ENCODE data around the gene CCNK. TPM values are rescaled to one million over a fixed set of nuclear protein-coding genes. Genes with fewer than 3 reads are reported as not detected.

CCNK gene
- total RNA-seq, 2 experiments from 2014 or later, result 140 to 151 TPM

GRCh38 chr14:99541677-99542470 lies 60.7 kb downstream of the CCNK start:
- H3K9me3 Mint-ChIP-seq, result no peaks in the 10 kb centered on the region
- H3K4me3 Mint-ChIP-seq, result no peak overlapping the region
- Histone ChIP-seq H3K36me3 (ENCODE audit: insufficient read depth, low read length) (no peaks in the 10 kb centered on the region), H3K27ac (ENCODE audit: low read depth in 1 of 2, low read length in 2 of 2) (no peak overlapping the region), H3K9me3 (ENCODE audit: control insufficient read depth in 1 of 2, insufficient read depth in 1 of 2, low read length in 2 of 2) (no peaks in the 10 kb centered on the region), H3K4me1 (ENCODE audit: insufficient read depth, low read length) (peaks cover 5% of the 10 kb centered on the region), H3K27me3 (ENCODE audit: control insufficient read depth in 1 of 2, insufficient read depth in 2 of 2, low read length in 2 of 2) (no peaks in the 10 kb centered on the region), H3K4me3 (ENCODE audit: low read length) (no peak overlapping the region)
- ChIA-PET CTCF (no interaction called here), POLR2A (no interaction called here)
- H3K27me3 Mint-ChIP-seq, result no peaks in the 10 kb centered on the region
- no peak for TF ChIP-seq CTCF (IDR thresholded peaks at IDR 0.05)
- H3K4me1 Mint-ChIP-seq (ENCODE audit: low read depth), result peaks cover 5% of the 10 kb centered on the region
- H3K36me3 Mint-ChIP-seq (ENCODE audit: low read depth), result no peaks in the 10 kb centered on the region
- intact Hi-C loops (cut with DNase I, micrococcal nuclease), result no loop called here
- DNase-seq (no peak), ATAC-seq (ENCODE audit: poor library complexity) (no peak)
- no peak overlapping the region for H3K27ac Mint-ChIP-seq

GRCh38 chr14:99542566-99542965 lies 61.4 kb downstream of the CCNK start:
- ChIA-PET CTCF (interaction anchor here (0.8 kb wide), 1 partner anchor 80 kb away, joined by 3 read pairs; no protein-coding TSS in a partner anchor), POLR2A (no interaction called here)
- intact Hi-C loops (cut with DNase I, micrococcal nuclease), result no loop called here
- no peak overlapping the region for H3K27ac Mint-ChIP-seq
- H3K9me3 Mint-ChIP-seq, result no peaks in the 10 kb centered on the region
- Histone ChIP-seq H3K27ac (ENCODE audit: low read depth in 1 of 2, low read length in 2 of 2) (no peak overlapping the region), H3K4me3 (ENCODE audit: low read length) (no peak overlapping the region), H3K9me3 (ENCODE audit: control insufficient read depth in 1 of 2, insufficient read depth in 1 of 2, low read length in 2 of 2) (no peaks in the 10 kb centered on the region), H3K36me3 (ENCODE audit: insufficient read depth, low read length) (no peaks in the 10 kb centered on the region), H3K27me3 (ENCODE audit: control insufficient read depth in 1 of 2, insufficient read depth in 2 of 2, low read length in 2 of 2) (no peaks in the 10 kb centered on the region), H3K4me1 (ENCODE audit: insufficient read depth, low read length) (peaks cover 5% of the 10 kb centered on the region)
- no peak overlapping the region for H3K4me3 Mint-ChIP-seq
- no peaks in the 10 kb centered on the region for H3K36me3 Mint-ChIP-seq (ENCODE audit: low read depth)
- ATAC-seq (ENCODE audit: poor library complexity) (no peak), DNase-seq (no peak)
- no peak for TF ChIP-seq CTCF (IDR thresholded peaks at IDR 0.05)
- H3K4me1 Mint-ChIP-seq (ENCODE audit: low read depth), result peaks cover 5% of the 10 kb centered on the region
- no peaks in the 10 kb centered on the region for H3K27me3 Mint-ChIP-seq

GRCh38 chr14:99543370-99543769 lies 62.2 kb downstream of the CCNK start:
- Mint-ChIP-seq H3K9me3 (no peaks in the 10 kb centered on the region), H3K4me1 (ENCODE audit: low read depth) (peaks cover 5% of the 10 kb centered on the region), H3K27ac (no peak overlapping the region), H3K36me3 (ENCODE audit: low read depth) (no peaks in the 10 kb centered on the region), H3K27me3 (no peaks in the 10 kb centered on the region), H3K4me3 (no peak overlapping the region)
- Histone ChIP-seq H3K36me3 (ENCODE audit: insufficient read depth, low read length) (no peaks in the 10 kb centered on the region), H3K27me3 (ENCODE audit: control insufficient read depth in 1 of 2, insufficient read depth in 2 of 2, low read length in 2 of 2) (no peaks in the 10 kb centered on the region), H3K4me1 (ENCODE audit: insufficient read depth, low read length) (peaks cover 5% of the 10 kb centered on the region), H3K9me3 (ENCODE audit: control insufficient read depth in 1 of 2, insufficient read depth in 1 of 2, low read length in 2 of 2) (no peaks in the 10 kb centered on the region), H3K4me3 (ENCODE audit: low read length) (no peak overlapping the region), H3K27ac (ENCODE audit: low read depth in 1 of 2, low read length in 2 of 2) (no peak overlapping the region)
- DNase-seq, result no peak
- ChIA-PET CTCF (interaction anchor here (0.8 kb wide), 1 partner anchor 79 kb away, joined by 3 read pairs; no protein-coding TSS in a partner anchor), POLR2A (no interaction called here)
- ATAC-seq (ENCODE audit: poor library complexity), result no peak
- intact Hi-C loops (cut with DNase I, micrococcal nuclease), result no loop called here
- TF ChIP-seq CTCF (IDR thresholded peaks at IDR 0.05), result no peak

All from CD4-positive, alpha-beta T cell (primary cell).